ENCODE data around the gene CLIC4.
A peak's percentile ranks its signal among the peaks of the same experiment; 100 is the strongest.
"Not testable (repeated sequence)": the region's sequence is repeated elsewhere in the genome, so short reads cannot be mapped to it uniquely, and the experiment has no call there.

The CLIC4 gene

GRCh38 chr1:24717887-24718650 is 27.2 kb upstream of the CLIC4 start:
- DNase-seq (ENCODE audit: low read depth): no peak

- peak; percentile 53 for DNase-seq (ENCODE audit: low read depth)
Measured at GRCh38 chr1:24720152-24720551, 25.1 kb upstream of the CLIC4 start.

GRCh38 chr1:24721533-24721932 is 23.7 kb upstream of the CLIC4 start:
- DNase-seq (ENCODE audit: low read depth): no peak

- DNase-seq (ENCODE audit: low read depth): not testable (repeated sequence)
Measured at GRCh38 chr1:24722073-24723035, 22.9 kb upstream of the CLIC4 start.

- no peak for DNase-seq (ENCODE audit: low read depth)
Measured at GRCh38 chr1:24724345-24725208, 20.7 kb upstream of the CLIC4 start.

- DNase-seq (ENCODE audit: low read depth): no peak
Measured at GRCh38 chr1:24725209-24725651, 20.0 kb upstream of the CLIC4 start.

DNA sequence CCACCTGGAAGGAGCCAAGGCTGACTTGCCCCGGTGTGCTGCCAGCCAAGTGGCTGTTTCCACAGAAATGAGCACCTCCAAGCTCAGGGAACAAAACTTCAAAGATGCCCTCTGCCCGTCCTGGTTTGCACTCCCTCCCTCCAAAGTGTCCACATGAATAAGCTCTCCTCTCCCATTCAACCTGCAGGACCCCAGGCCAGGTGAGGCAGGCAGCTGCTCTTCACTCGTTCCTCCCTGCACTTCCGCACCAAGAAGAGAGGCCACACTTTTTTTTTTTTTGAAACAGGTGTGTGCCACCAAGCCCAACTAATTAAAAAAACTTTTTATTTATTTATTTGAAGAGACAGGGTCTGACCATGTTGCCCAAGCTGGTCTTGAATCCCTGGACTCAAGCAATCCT is 18.5 kb upstream of the CLIC4 start:
- DNase-seq (ENCODE audit: low read depth): no peak

DNA sequence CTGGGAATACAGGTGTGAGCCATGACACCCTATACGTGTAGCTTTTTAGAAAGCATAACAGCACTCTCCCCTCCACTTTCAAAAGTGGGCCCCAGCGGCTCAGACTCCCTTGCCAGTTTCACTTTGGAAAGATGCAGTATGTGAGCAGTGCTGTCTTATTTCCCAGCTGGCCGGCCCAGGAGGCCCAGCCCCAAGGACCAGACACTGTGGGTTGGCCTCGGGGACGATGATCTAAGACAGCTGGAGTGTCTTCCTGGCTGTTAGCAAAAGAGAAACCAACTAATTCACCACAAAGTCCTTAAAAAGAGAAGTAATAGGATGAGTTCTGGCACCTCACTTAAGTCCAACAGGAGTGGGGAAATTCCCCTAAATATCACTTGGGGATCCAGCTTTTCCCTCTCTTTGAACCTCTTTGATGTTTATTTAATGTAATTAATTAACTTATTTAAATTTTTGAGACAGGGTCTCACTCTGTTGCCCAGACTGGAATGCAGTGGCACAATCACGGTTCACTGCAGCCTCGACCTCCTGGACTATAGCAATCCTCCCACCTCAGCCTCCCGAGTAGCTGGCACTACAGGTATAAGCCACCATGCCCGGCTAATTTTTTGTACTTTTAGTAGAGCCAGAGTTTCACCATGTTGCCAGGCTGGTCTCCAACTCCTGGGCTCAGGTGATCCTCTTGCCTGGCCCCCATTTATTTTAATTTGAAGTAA is 17.6 kb upstream of the CLIC4 start:
- no peak for DNase-seq (ENCODE audit: low read depth)

DNA sequence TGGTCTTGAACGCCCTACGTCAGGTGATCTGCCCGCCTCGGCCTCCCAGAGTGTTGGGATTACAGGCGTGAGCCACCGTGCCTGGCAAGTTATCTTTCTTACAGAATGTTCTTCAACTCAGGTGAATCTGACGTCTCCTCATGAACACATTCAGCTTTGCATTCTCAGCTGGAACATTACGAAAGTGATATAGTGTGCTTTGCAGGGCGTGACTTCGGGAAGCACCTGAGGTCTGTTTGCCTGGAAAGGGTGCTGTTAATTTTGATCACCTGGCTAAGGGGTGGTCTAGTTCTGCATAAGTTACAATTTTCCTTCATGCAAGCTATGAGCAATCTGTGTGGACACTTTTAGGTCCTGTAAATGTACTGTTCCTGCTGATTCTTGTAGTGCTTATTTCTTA is 16.3 kb upstream of the CLIC4 start:
- no peak for DNase-seq (ENCODE audit: low read depth)

DNA sequence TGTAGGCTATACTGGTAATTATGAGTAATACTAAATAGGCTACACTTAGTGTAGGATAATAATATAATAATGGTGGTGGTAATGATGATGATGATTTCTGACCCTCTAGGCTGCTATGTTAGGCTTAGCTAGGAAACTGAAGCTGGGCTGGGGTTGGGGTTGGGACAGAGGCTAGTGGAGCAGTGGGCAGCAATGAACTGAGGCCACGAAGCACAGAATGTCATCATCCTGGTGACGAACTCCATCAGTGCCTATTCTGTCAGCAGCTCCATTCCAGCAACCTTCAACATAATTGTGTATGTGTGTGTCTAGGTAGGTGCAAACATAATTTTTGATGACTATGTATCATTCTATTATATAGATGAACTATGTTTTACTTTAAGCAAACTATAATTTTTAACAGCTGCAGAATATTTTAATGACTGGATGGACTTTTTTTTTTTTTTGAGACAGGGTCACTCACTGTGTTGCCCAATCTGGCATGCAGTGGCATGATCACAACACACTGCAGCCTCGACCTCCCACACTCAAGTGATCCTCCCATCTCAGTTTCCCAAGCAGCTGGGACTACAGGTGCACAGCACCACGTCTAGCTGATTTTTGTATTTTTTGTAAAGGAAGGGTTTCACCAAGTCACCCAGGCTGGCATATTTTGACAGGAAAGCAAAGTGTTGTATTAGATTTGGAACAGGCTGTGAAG is 12.9 kb upstream of the CLIC4 start:
- no peak for DNase-seq (ENCODE audit: low read depth)

DNA sequence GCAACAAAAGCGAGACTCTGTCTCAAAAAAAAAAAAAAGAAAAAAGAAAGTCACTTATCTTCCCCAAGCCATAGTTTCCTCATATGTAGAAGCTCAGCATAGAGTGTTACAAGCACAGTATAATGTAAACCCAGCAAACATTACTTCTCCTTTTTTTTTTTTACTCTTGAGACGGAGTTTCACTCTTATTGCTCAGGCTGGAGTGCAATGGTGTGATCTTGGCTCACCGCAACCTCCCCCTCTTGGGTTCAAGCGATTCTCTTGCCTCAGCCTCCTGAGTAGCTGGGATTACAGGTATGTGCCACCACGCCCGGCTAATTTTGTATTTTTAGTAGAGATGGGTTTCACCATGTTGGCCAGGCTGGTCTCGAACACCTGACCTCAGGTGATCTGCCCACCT is 11.9 kb upstream of the CLIC4 start:
- DNase-seq (ENCODE audit: low read depth): not testable (repeated sequence)

- no peak for DNase-seq (ENCODE audit: low read depth)
Measured at GRCh38 chr1:24735156-24735508, 10.1 kb upstream of the CLIC4 start.

DNA sequence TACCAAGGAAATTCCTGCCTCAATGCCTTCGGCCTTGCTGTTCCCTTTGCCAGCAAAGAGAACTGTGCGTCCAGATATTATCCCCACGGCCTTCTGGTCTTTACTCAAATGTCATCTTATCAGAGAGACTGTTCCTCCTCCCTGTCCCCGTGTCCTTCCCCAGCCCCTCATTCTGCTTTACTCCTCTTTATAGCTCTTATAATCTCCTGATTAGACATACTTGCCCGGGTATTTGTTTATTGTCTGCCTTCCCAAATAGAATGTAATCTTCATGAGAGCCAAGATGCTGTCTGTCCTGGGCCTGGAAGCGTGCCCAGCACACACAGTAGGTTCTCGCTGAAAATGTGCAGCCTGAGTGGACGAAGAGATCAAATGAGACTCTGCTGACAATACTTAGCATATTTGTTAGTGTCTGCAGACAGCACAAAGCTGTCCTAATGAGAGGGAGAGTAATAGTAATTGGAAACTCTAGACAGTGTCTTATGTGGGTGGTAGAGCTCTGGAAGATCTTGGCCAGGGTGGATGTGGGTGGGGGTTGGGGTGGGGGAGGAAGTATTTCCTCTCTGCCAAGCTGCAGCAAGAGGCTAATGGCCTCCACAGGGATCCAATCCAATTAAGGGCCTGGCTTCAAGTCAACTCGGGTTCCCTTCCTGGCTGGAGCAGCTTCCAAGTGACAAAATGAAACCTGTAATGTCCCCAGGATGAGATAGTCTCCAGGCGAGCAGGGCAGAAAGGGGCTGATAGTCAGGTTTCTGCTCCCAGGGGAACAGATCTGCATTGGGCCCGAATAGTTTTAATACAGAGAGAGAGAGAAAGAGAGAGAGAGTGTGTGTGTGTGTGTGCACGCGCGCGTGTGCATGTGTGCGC is 9.5 kb upstream of the CLIC4 start:
- no peak for DNase-seq (ENCODE audit: low read depth)

GRCh38 chr1:24737368-24738117 is 7.7 kb upstream of the CLIC4 start:
- DNase-seq (ENCODE audit: low read depth): no peak

DNA sequence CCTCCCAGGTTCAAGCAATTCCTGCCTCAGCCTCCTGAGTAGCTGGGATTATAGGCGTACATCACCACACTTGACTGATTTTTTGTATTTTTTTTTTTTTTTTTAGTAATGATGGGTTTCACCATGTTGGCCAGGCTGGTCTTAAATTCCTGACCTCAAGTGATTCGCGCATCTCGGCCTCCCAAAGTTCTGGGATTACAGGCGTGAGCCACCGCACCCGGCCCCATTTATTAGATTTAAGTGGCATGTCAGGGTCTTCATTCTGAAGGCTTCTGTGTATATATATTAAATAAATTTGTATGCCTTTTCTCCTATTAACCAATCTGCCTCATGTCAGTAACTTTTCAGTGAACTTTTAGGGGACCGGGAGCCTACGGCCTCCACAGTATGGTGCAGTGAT is 6.0 kb upstream of the CLIC4 start:
- DNase-seq (ENCODE audit: low read depth): no peak

DNA sequence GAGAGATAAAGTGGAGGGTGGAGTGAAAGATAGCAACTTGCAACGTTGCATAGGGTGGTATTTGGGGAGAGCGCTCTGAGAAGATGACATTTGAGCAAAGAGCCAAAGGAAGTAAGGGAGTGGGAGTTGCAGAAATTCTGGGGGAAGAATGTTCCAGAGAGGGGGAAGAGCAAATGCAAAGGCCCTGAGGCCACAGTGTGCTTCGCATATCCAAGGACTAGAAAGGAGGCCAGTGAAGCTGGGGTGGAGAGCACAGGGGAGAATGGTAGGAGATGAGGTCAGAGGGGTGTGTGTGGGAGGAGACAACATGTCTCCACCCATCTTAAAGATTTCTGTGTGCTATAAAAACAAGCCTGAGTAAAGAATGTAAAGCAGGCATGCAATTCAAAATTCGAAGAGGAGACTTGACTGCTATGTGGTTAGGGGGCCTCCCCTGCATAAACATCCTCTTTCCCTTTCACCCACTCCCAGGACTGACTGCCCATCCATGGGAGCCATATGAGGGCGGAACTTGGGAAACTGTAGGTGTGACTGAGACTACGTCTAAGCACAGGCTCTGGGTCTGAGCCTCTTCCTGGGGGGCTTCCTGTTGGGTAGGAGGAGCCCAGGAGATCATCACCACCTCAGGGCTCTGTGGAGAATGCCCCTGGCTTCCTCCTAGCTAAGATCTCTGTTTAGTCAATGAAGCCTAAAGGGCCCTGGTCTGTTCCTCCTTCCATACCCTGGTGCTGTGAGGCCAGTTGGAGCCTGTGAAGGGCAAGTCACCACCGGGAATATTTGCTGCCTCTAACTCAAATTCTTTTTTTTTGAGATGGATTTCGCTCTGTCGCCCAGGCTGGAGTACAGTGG is 2.9 kb upstream of the CLIC4 start:
- no peak for DNase-seq (ENCODE audit: low read depth)

DNA sequence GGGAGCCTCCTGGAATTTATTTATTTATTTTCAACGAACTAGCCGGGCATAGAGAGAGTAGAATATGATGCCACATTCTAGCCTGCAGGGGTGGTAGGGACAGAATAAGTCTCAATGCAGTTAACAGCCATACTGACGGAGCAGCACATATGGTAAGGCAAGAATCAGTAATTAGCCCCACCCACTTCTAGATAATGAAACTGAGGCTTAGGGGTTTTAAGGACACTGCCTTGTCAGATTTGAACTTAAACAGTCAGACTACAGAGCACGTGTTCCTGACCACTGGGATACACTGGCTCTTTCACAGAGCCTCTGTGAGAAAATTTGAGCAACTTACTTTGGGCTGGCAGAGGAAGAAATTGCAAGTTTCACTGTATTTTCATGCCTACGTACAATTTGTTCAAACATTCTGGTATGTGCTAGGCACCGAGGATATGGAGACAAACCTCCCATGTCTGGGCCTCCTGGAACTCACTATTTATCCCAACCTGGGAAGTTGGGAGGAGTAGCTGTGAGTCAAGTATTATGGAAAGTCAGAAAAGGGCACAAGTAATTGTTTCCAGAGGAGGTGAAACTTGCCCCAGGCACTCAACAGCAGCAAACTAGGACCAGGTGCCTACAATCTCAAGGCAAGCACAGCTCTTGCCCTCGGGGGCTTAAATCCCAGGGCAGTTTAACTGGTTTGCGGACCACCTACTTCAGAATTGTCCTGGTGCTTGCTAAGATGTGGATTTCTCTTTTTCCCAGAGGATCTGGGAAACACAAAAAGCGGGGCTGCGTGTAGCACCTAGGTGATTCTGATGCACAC is 1.6 kb upstream of the CLIC4 start:
- DNase-seq (ENCODE audit: low read depth): peak; percentile 64

All from HS-5 (cell line).